Thyroid gland (tissue), 4 donors: ENCODE data around the gene SAMD14.

Experiments
- CTCF ChIP-seq, 6 experiments: fragments of 200-600 bp in 3 of 6; fragments of 450-650 bp in 3 of 6; sonication (generic) in 3 of 6; IDR thresholded peaks; one replicate each; pipeline ENCODE4 v1.5.1; 2016 to 2019; ENCODE audit warnings: antibody characterized with exemption in 6 of 6, mild to moderate bottlenecking in 2 of 6, inconsistent platforms in 1 of 6, moderate library complexity in 1 of 6
- POLR2A ChIP-seq, 2 donors: fragments of 450-650 bp; IDR thresholded peaks; one replicate each; pipeline ENCODE4 v1.6.1; 2017; ENCODE audit warnings: antibody characterized with exemption in 2 of 2, mild to moderate bottlenecking in 2 of 2, moderate library complexity in 1 of 2

DNA sequence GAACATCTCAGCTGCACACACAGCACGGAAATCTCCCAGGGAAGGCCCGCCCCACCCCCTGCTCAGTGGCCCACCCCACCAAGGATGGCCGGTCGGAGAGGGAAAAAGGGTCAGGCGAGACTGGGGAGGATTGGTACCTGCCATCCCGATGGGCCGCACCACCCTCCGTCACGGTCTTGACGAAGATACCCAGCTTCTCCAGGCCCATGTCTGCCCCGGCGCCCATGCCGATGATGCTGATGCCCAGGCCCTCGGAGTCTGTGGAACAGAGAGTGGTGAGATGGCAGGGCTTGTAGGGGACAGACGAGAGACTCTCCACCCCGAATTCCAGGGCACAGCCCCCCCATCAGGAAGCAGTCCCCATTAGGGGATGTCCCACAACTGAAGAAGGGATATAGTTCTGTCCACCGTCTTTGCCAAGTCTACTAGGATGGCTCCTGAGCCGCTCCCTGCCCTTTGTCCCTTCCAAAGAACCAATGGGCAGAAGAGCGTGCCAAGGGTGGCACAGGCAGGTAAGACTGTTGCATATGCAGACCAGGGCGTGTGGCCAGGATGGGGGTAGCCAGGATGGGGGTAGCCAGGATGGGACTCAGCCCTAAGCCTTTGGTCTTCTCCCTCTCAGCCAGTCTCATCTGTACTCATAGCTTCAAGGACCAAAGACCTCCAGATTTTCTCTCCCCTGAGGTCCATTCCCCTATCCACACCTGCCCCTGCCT is 13.7 kb upstream of the SAMD14 start:
- TF ChIP-seq CTCF (IDR thresholded peaks at IDR 0.05), result no peak
- no peak for TF ChIP-seq POLR2A (IDR thresholded peaks at IDR 0.05)
